HG02840 (cell line): ENCODE measurements around the gene IL15RA.
"Not testable (repeated sequence)": the region's sequence is repeated elsewhere in the genome, so short reads cannot be mapped to it uniquely, and the experiment has no call there.

ENCODE experiments used
- ATAC-seq: cut with Tn5 transposase; IDR thresholded peaks from one replicate; pipeline ENCODE4 v1.9.1; 2021; ENCODE audit warnings: mild to moderate bottlenecking, moderate library complexity, moderate number of reproducible peaks; ENCODE audit not compliant: unreplicated experiment, low FRiP score

Gene IL15RA

GRCh38 chr10:5953676-5954075 lies 23.7 kb downstream of the IL15RA start:
- ATAC-seq, result no peak

- ATAC-seq, result no peak
Observed at GRCh38 chr10:5952731-5953385, 24.5 kb downstream of the IL15RA start.

- ATAC-seq, result no peak
Observed at GRCh38 chr10:5951721-5952407, 25.5 kb downstream of the IL15RA start.

- ATAC-seq, result no peak
Observed at GRCh38 chr10:5951167-5951711, 26.1 kb downstream of the IL15RA start.

- no peak for ATAC-seq
Observed at GRCh38 chr10:5949009-5949759, 28.2 kb downstream of the IL15RA start.

- ATAC-seq, result no peak
Observed at GRCh38 chr10:5948208-5948585, 29.1 kb downstream of the IL15RA start.

- ATAC-seq, result no peak
Observed at GRCh38 chr10:5947471-5948207, 29.7 kb downstream of the IL15RA start.

- no peak for ATAC-seq
Observed at GRCh38 chr10:5946786-5947185, 30.6 kb downstream of the IL15RA start.

GRCh38 chr10:5946419-5946775 lies 30.9 kb downstream of the IL15RA start:
- ATAC-seq, result not testable (repeated sequence)

- no peak for ATAC-seq
Observed at GRCh38 chr10:5945561-5946418, 31.6 kb downstream of the IL15RA start.

- ATAC-seq, result no peak
Observed at GRCh38 chr10:5945190-5945509, 32.2 kb downstream of the IL15RA start.

GRCh38 chr10:5944389-5945189 lies 32.8 kb downstream of the IL15RA start:
- ATAC-seq, result no peak

GRCh38 chr10:5943536-5943935 lies 33.8 kb downstream of the IL15RA start:
- ATAC-seq, result no peak

GRCh38 chr10:5942474-5942873 lies 34.9 kb downstream of the IL15RA start:
- no peak for ATAC-seq

GRCh38 chr10:5942001-5942400 lies 35.3 kb downstream of the IL15RA start:
- no peak for ATAC-seq

- ATAC-seq, result no peak
Observed at GRCh38 chr10:5941579-5941978, 35.8 kb downstream of the IL15RA start.

- ATAC-seq, result no peak
Observed at GRCh38 chr10:5940807-5941218, 36.5 kb downstream of the IL15RA start.

GRCh38 chr10:5938291-5938690 lies 39.1 kb downstream of the IL15RA start:
- no peak for ATAC-seq

GRCh38 chr10:5937016-5937415 lies 40.3 kb downstream of the IL15RA start:
- no peak for ATAC-seq
